CD14-positive monocyte (primary cell): ENCODE measurements around the gene TEKTIP1. TPM values are rescaled to one million over a fixed set of nuclear protein-coding genes. Genes with fewer than 3 reads are reported as not detected.

ENCODE experiments used
- DNase-seq, 3 donors: peaks; one replicate each; pipeline ENCODE4 v3.0.0-alpha.2; 2011 to 2022
- H2AFZ ChIP-seq: 2 replicates; pipeline ENCODE4 v1.6.0; 2012; ENCODE audit warnings: mild to moderate bottlenecking, low read depth, low read length, inconsistent platforms; ENCODE audit not compliant: insufficient read depth, poor library complexity, severe bottlenecking
- H3K27ac ChIP-seq, 2 donors: 1 replicate in 1 of 2; 2 replicates in 1 of 2; pipeline ENCODE4 v1.5.1; 2012 to 2013; ENCODE audit warnings: low read length in 2 of 2, control low read depth in 1 of 2, inconsistent platforms in 1 of 2, low read depth in 1 of 2, mild to moderate bottlenecking in 1 of 2
- H3K27me3 ChIP-seq, 2 donors: one replicate each; pipeline versions ENCODE4 v1.6.0 to v1.6.1; 2011 to 2013; ENCODE audit warnings: low read length in 2 of 2; ENCODE audit not compliant: control insufficient read depth in 2 of 2, insufficient read depth in 2 of 2
- H3K36me3 ChIP-seq, 2 donors: replicated peaks in 1 of 2; 1 replicate in 1 of 2; 2 replicates in 1 of 2; pipeline versions ENCODE4 v1.5.1 to v1.6.1; 2012 to 2013; ENCODE audit warnings: low read length in 2 of 2, control low read depth in 1 of 2, inconsistent platforms in 1 of 2, mild to moderate bottlenecking in 1 of 2; ENCODE audit not compliant: insufficient read depth in 2 of 2, control insufficient read depth in 1 of 2
- H3K4me1 ChIP-seq, 2 donors: 1 replicate in 1 of 2; 2 replicates in 1 of 2; pipeline versions ENCODE4 v1.5.1 to v1.6.1; 2012 to 2013; ENCODE audit warnings: low read length in 2 of 2, control low read depth in 1 of 2, inconsistent platforms in 1 of 2, mild to moderate bottlenecking in 1 of 2, moderate library complexity in 1 of 2; ENCODE audit not compliant: insufficient read depth in 2 of 2, control insufficient read depth in 1 of 2
- H3K4me2 ChIP-seq: replicated peaks from 2 replicates; pipeline ENCODE3; 2012; ENCODE audit warnings: low read length, moderate library complexity, mild to moderate bottlenecking; ENCODE audit not compliant: poor library complexity, severe bottlenecking; ENCODE audit errors: extremely low read depth
- H3K4me3 ChIP-seq, 3 experiments: fragments of 200-600 bp in 1 of 3; sonication (generic) in 1 of 3; replicated peaks in 1 of 3; 1 replicate in 2 of 3; 2 replicates in 1 of 3; pipeline ENCODE4 v1.5.1; 2011 to 2013; ENCODE audit warnings: low read length in 3 of 3, mild to moderate bottlenecking in 3 of 3, control low read depth in 2 of 3, low read depth in 2 of 3, inconsistent platforms in 1 of 3, moderate library complexity in 1 of 3
- H3K79me2 ChIP-seq: 2 replicates; pipeline ENCODE4 v1.6.0; 2012; ENCODE audit warnings: mild to moderate bottlenecking, control low read depth, inconsistent platforms, low read length, moderate library complexity; ENCODE audit not compliant: insufficient read depth
- H3K9ac ChIP-seq: 2 replicates; pipeline ENCODE4 v1.6.0; 2017; ENCODE audit warnings: low read length, mild to moderate bottlenecking; ENCODE audit not compliant: insufficient read depth, poor library complexity, severe bottlenecking
- H3K9me3 ChIP-seq, 2 donors: replicated peaks in 1 of 2; 1 replicate in 1 of 2; 2 replicates in 1 of 2; pipeline versions ENCODE4 v1.5.1 to v1.6.1; 2012 to 2013; ENCODE audit warnings: low read length in 2 of 2, control low read depth in 1 of 2; ENCODE audit not compliant: control insufficient read depth in 1 of 2, insufficient read depth in 1 of 2
- H4K20me1 ChIP-seq: 2 replicates; pipeline ENCODE4 v1.6.0; 2012; ENCODE audit warnings: mild to moderate bottlenecking, low read length, control low read depth, moderate library complexity; ENCODE audit not compliant: insufficient read depth
- H3K27ac Mint-ChIP-seq, 7 donors: one replicate each; pipeline ENCODE4 v1.8.0; 2020; ENCODE audit warnings: mild to moderate bottlenecking in 7 of 7, mixed read lengths in 7 of 7, moderate library complexity in 6 of 7, inconsistent platforms in 2 of 7
- H3K27me3 Mint-ChIP-seq, 3 donors: one replicate each; pipeline ENCODE4 v1.8.0; 2021 to 2022; ENCODE audit warnings: low read depth in 3 of 3, mild to moderate bottlenecking in 3 of 3, mixed read lengths in 3 of 3, moderate library complexity in 3 of 3, inconsistent platforms in 1 of 3
- H3K36me3 Mint-ChIP-seq, 2 donors: one replicate each; pipeline ENCODE4 v1.8.0; 2020; ENCODE audit warnings: mixed read lengths in 2 of 2, inconsistent platforms in 1 of 2, mild to moderate bottlenecking in 1 of 2
- H3K4me1 Mint-ChIP-seq: one replicate; pipeline ENCODE4 v1.8.0; 2020; ENCODE audit warnings: mild to moderate bottlenecking, mixed read lengths
- H3K4me3 Mint-ChIP-seq, 2 donors: one replicate each; pipeline ENCODE4 v1.8.0; 2020; ENCODE audit warnings: mild to moderate bottlenecking in 2 of 2, mixed read lengths in 2 of 2, moderate library complexity in 1 of 2
- H3K9me3 Mint-ChIP-seq, 7 donors: one replicate each; pipeline ENCODE4 v1.8.0; 2020 to 2022; ENCODE audit warnings: mixed read lengths in 7 of 7, mild to moderate bottlenecking in 6 of 7, moderate library complexity in 6 of 7, inconsistent platforms in 2 of 7
- CTCF ChIP-seq: fragments of 200-600 bp; IDR thresholded peaks from one replicate; pipeline ENCODE4 v1.8.0; 2022; ENCODE audit warnings: antibody characterized with exemption, mild to moderate bottlenecking
- WGBS: methylation state at CpG from one replicate; pipeline ENCODE4 v1.1.5; 2013; ENCODE audit warnings: missing lambda C conversion rate; ENCODE audit not compliant: insufficient coverage; 5-methylcytosine and 5-hydroxymethylcytosine counted together
- intact Hi-C, 2 donors: fragments of 100-400 bp; cut with micrococcal nuclease; formaldehyde crosslinking; loops; one replicate each; pipeline versions ENCODE4 v1.15.0 to v1.15.1; 2023
- polyA plus RNA-seq, 3 donors: library from polyadenylated mRNA; depleted of rRNA in 1 of 3; unstranded in 2 of 3; stranded (reverse) in 1 of 3; fragments of 300-500 nt in 2 of 3; fragments of >200 nt in 1 of 3; fragmentation: Illumina TruSeq in 2 of 3; gene quantifications; 1 replicate in 2 of 3; 2 replicates in 1 of 3; pipeline ENCODE4 v1.2.3, GENCODE V29; 2012 to 2021

Gene TEKTIP1
- polyA plus RNA-seq, 3 donors: 1.8 TPM; not detected in 2

- no peak overlapping the region for H3K4me3 Mint-ChIP-seq
- peaks cover 35 to 60% of the 10 kb centered on the region in 2 donors for H3K36me3 Mint-ChIP-seq
- peaks cover 47 to 67% of the 10 kb centered on the region in 2 donors for H3K36me3 ChIP-seq
- no peaks in the 10 kb centered on the region for H3K9me3 ChIP-seq
- H3K4me1 Mint-ChIP-seq: peaks cover 10% of the 10 kb centered on the region
- peaks cover 47% of the 10 kb centered on the region for H4K20me1 ChIP-seq
- H2AFZ ChIP-seq: no peak overlapping the region
- H3K27ac ChIP-seq: no peak overlapping the region
- no peaks in the 10 kb centered on the region for H3K79me2 ChIP-seq
- H3K4me2 ChIP-seq: no peak overlapping the region
- H3K27ac Mint-ChIP-seq: peak overlapping the region in 2 of 7 donors; percentile 2 to 27
- 100% methylated on average over 4 of the region's 10 CpGs for WGBS
- H3K4me1 ChIP-seq: peaks cover 0 to 5% of the 10 kb centered on the region in 2 donors
- H3K27me3 ChIP-seq: no peaks in the 10 kb centered on the region
- no peak overlapping the region for H3K9ac ChIP-seq
- no peak for TF ChIP-seq CTCF
- H3K4me3 ChIP-seq: no peak overlapping the region
- H3K9me3 Mint-ChIP-seq: peaks cover 0 to 5% (median 2%) of the 10 kb centered on the region in 7 donors
- intact Hi-C loops: no loop called here
- no peaks in the 10 kb centered on the region for H3K27me3 Mint-ChIP-seq
- DNase-seq: no peak
Measured at GRCh38 chr19:3535981-3536380, 3.0 kb upstream of the TEKTIP1 start.

- no peak for TF ChIP-seq CTCF
- WGBS: 87% methylated on average over 25 of the region's 27 CpGs
- peaks cover 47% of the 10 kb centered on the region for H4K20me1 ChIP-seq
- Mint-ChIP-seq H3K4me1 (peaks cover 10% of the 10 kb centered on the region), H3K36me3 (peaks cover 35 to 60% of the 10 kb centered on the region in 2 donors), H3K9me3 (peaks cover 0 to 5% (median 2%) of the 10 kb centered on the region in 7 donors), H3K27ac (peak overlapping the region in 2 of 7 donors; percentile 2 to 25), H3K27me3 (peaks cover 0 to 1% (median 0%) of the 10 kb centered on the region in 3 donors), H3K4me3 (no peak overlapping the region)
- H3K27ac ChIP-seq: no peak overlapping the region
- no peaks in the 10 kb centered on the region for H3K27me3 ChIP-seq
- H3K9me3 ChIP-seq: no peaks in the 10 kb centered on the region
- H3K36me3 ChIP-seq: peaks cover 41 to 61% of the 10 kb centered on the region in 2 donors
- H2AFZ ChIP-seq: no peak overlapping the region
- H3K9ac ChIP-seq: no peak overlapping the region
- no peaks in the 10 kb centered on the region for H3K79me2 ChIP-seq
- H3K4me2 ChIP-seq: no peak overlapping the region
- no peak for DNase-seq
- intact Hi-C loops: no loop called here
- peaks cover 0 to 5% of the 10 kb centered on the region in 2 donors for H3K4me1 ChIP-seq
- H3K4me3 ChIP-seq: no peak overlapping the region
Measured at GRCh38 chr19:3536429-3537100, 2.4 kb upstream of the TEKTIP1 start.
